ENCODE measurements around the gene ITGB7. TPM values are rescaled to one million over a fixed set of nuclear protein-coding genes. Genes with fewer than 3 reads are reported as not detected.

The ITGB7 gene
- total and polyA plus RNA-seq, 9 of the 15 experiments (the other 6 are each of a cell fraction or from before 2014, with no cell fraction given): 0.06 to 2.0 (median 0.67) TPM

DNA sequence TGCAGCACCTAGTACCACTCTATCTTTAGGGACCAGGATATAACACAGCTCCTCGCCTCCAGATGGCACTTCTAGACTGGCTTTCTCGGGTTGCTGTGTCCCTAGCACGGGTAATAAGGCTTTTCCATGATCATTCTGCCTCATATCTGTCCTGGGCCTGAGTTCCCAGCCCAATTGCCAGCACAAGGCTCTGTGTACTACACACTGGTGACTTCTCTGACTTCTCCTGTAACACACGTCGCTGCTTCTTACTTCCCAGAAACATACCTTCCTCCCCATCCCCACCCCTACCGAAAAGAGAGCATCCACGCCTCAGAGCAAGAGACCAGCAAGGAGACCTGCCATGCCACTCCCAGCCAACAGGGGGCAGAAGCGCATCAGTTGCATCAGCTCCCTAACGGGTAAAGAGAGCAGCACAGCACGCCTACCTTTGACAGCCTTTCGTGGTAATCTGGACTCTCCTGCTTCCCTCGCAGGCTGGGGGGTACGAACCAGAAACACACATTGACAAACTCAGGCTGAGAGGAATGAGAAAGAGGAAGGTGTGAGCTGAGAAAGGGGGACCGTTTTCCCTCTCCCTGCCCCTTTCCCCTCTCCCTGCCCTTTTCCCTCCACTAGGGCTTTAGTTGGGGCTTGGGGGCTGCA is 47.7 kb downstream of the ITGB7 start (continued):
- TF ChIP-seq, protein P1, sequence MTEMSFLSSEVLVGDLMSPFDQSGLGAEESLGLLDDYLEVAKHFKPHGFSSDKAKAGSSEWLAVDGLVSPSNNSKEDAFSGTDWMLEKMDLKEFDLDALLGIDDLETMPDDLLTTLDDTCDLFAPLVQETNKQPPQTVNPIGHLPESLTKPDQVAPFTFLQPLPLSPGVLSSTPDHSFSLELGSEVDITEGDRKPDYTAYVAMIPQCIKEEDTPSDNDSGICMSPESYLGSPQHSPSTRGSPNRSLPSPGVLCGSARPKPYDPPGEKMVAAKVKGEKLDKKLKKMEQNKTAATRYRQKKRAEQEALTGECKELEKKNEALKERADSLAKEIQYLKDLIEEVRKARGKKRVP (CRISPR knock-in tag; IDR thresholded peaks at IDR 0.05): peak; percentile 95
- TF ChIP-seq ZKSCAN8 (CRISPR knock-in tag; IDR thresholded peaks at IDR 0.05): no peak
- TF ChIP-seq TBP (optimal IDR thresholded peaks at IDR 0.05; ENCODE audit: low read depth, low read length): peak; percentile 58
- no peak for TF ChIP-seq ZC3H11A (IDR thresholded peaks at IDR 0.05; ENCODE audit: low read depth, low read length)
- TF ChIP-seq, protein P2, sequence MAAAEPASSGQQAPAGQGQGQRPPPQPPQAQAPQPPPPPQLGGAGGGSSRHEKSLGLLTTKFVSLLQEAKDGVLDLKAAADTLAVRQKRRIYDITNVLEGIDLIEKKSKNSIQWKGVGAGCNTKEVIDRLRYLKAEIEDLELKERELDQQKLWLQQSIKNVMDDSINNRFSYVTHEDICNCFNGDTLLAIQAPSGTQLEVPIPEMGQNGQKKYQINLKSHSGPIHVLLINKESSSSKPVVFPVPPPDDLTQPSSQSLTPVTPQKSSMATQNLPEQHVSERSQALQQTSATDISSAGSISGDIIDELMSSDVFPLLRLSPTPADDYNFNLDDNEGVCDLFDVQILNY (CRISPR knock-in tag; IDR thresholded peaks at IDR 0.05): no peak
- TF ChIP-seq, protein P3, sequence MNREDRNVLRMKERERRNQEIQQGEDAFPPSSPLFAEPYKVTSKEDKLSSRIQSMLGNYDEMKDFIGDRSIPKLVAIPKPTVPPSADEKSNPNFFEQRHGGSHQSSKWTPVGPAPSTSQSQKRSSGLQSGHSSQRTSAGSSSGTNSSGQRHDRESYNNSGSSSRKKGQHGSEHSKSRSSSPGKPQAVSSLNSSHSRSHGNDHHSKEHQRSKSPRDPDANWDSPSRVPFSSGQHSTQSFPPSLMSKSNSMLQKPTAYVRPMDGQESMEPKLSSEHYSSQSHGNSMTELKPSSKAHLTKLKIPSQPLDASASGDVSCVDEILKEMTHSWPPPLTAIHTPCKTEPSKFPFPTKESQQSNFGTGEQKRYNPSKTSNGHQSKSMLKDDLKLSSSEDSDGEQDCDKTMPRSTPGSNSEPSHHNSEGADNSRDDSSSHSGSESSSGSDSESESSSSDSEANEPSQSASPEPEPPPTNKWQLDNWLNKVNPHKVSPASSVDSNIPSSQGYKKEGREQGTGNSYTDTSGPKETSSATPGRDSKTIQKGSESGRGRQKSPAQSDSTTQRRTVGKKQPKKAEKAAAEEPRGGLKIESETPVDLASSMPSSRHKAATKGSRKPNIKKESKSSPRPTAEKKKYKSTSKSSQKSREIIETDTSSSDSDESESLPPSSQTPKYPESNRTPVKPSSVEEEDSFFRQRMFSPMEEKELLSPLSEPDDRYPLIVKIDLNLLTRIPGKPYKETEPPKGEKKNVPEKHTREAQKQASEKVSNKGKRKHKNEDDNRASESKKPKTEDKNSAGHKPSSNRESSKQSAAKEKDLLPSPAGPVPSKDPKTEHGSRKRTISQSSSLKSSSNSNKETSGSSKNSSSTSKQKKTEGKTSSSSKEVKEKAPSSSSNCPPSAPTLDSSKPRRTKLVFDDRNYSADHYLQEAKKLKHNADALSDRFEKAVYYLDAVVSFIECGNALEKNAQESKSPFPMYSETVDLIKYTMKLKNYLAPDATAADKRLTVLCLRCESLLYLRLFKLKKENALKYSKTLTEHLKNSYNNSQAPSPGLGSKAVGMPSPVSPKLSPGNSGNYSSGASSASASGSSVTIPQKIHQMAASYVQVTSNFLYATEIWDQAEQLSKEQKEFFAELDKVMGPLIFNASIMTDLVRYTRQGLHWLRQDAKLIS (CRISPR knock-in tag; IDR thresholded peaks at IDR 0.05): no peak
- TF ChIP-seq ZNF76 (CRISPR knock-in tag; IDR thresholded peaks at IDR 0.05; ENCODE audit: borderline replicate concordance): no peak
- no peak for TF ChIP-seq NCOA6 (IDR thresholded peaks at IDR 0.05)
- TF ChIP-seq ETV6 (IDR thresholded peaks at IDR 0.05; ENCODE audit: borderline replicate concordance in 1 of 2, low read depth in 2 of 2, low read length in 1 of 2): 0 out of 4 replicates have a peak, but pooled peaks of 1 of the 2 experiments have one; percentile 24
- TF ChIP-seq ETV6 (CRISPR knock-in tag; IDR thresholded peaks at IDR 0.05; ENCODE audit: borderline replicate concordance): no peak
- TF ChIP-seq, protein P4, sequence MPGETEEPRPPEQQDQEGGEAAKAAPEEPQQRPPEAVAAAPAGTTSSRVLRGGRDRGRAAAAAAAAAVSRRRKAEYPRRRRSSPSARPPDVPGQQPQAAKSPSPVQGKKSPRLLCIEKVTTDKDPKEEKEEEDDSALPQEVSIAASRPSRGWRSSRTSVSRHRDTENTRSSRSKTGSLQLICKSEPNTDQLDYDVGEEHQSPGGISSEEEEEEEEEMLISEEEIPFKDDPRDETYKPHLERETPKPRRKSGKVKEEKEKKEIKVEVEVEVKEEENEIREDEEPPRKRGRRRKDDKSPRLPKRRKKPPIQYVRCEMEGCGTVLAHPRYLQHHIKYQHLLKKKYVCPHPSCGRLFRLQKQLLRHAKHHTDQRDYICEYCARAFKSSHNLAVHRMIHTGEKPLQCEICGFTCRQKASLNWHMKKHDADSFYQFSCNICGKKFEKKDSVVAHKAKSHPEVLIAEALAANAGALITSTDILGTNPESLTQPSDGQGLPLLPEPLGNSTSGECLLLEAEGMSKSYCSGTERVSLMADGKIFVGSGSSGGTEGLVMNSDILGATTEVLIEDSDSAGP (CRISPR knock-in tag; IDR thresholded peaks at IDR 0.05): peak; percentile 55; the same call in 1 of the 2 replicates
- no peak for TF ChIP-seq ZNF764 (CRISPR knock-in tag; IDR thresholded peaks at IDR 0.05; ENCODE audit: low read depth)
- TF ChIP-seq SP2 (IDR thresholded peaks at IDR 0.05; ENCODE audit: extremely low read depth, low read depth, low read length, poor library complexity, severe bottlenecking): peak; percentile 31
- TF ChIP-seq, protein P5, sequence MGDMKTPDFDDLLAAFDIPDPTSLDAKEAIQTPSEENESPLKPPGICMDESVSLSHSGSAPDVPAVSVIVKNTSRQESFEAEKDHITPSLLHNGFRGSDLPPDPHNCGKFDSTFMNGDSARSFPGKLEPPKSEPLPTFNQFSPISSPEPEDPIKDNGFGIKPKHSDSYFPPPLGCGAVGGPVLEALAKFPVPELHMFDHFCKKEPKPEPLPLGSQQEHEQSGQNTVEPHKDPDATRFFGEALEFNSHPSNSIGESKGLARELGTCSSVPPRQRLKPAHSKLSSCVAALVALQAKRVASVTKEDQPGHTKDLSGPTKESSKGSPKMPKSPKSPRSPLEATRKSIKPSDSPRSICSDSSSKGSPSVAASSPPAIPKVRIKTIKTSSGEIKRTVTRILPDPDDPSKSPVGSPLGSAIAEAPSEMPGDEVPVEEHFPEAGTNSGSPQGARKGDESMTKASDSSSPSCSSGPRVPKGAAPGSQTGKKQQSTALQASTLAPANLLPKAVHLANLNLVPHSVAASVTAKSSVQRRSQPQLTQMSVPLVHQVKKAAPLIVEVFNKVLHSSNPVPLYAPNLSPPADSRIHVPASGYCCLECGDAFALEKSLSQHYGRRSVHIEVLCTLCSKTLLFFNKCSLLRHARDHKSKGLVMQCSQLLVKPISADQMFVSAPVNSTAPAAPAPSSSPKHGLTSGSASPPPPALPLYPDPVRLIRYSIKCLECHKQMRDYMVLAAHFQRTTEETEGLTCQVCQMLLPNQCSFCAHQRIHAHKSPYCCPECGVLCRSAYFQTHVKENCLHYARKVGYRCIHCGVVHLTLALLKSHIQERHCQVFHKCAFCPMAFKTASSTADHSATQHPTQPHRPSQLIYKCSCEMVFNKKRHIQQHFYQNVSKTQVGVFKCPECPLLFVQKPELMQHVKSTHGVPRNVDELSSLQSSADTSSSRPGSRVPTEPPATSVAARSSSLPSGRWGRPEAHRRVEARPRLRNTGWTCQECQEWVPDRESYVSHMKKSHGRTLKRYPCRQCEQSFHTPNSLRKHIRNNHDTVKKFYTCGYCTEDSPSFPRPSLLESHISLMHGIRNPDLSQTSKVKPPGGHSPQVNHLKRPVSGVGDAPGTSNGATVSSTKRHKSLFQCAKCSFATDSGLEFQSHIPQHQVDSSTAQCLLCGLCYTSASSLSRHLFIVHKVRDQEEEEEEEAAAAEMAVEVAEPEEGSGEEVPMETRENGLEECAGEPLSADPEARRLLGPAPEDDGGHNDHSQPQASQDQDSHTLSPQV (IDR thresholded peaks at IDR 0.05): peak; percentile 76
